GM20431 (cell line): ENCODE data around the gene KLB.

ENCODE experiments used
- in situ Hi-C: fragments of 300-500 bp; cut with MseI, MboI; formaldehyde crosslinking; loops from one replicate; pipeline ENCODE4 v1.15.0; 2020; ENCODE audit warnings: low sequenced_read_pairs; ENCODE audit not compliant: unreplicated experiment

Gene KLB

DNA sequence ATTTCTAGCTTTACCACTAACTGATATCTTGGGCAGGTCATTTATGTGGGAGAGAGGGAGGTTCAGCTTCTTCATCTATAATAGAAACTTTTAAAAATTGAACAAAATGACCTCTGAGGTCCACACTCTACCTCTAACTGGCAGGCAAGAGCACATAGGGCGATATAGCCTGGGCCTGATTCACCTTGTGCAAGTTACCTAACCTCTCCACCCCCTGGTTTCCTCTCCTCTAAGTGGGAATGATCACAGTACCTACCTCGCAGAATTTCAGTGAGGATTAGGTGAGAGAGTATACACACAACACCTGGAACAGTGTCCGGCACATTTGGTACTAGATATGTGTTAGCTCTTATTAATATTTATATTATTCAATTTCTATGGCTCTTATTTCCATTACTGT lies 15.5 kb downstream of the KLB start:
- in situ Hi-C loops = no loop called here

DNA sequence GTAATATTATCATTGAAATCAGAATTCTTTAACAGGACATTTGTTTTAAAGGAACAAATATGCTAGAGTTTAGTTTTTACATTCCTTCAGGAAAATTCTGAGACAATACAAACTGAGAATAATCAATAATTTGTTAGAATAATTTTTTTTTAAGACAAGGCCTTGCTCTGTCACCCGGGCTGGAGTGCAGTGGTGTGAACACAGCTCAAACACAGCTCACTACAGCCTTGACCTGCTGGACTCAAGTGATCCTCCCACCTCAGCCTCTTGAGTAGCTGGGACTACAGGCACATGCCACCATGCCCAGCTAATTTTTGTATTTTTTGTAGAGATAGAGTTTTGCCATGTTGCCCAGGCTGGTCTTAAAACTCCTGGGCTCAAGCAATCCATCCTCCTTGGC lies 18.6 kb downstream of the KLB start:
- in situ Hi-C loops = loop anchor here (25.0 kb wide), 1 partner anchor 513 kb away; no protein-coding TSS in a partner anchor

DNA sequence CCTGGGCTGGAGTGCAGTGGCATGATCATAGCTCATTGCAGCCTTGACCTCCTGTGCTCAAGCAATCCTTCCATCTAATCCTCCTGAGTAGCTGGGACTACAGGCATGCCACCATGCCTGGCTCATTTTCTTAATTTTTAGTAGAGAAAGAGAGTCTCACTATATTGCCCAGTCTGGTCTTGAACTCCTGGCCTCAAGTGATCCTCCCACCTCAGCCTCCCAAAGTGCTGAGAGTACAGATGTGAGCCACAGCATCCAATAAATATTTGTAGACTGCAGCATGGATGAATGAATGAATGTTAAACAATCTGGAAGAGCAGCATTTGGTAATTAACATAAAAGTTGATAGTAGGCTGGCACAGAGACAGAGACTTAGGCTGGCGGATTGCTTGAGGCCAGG lies 20.0 kb downstream of the KLB start:
- in situ Hi-C loops = loop anchor here (25.0 kb wide), 1 partner anchor 514 kb away; no protein-coding TSS in a partner anchor

DNA sequence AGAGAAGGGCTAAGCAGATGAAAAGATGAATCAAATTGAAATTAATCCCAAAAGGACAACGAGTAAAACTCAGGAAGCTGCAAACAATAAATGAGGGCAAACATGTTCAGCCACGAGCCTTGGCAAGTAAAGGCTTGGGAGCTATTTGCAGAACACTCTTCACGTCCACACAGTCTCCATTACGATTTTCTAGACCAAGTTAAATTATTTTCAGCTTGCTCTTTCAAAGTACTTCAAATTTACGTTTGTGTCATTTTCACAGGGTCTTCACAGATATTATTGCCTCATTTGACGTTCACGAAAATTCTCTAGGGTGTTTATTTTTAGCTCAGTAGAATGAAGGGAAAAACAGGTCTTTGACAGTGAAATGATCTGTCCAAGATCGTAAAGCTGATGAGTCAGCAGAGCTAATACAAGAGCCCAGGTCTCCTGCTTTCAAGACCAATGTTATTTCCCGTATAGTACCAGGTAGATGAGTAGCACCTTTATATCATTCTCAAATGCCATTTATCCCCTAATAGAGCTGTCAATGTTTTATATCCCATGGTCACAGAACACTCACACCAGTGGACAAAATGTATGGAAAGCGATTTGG lies 20.9 kb downstream of the KLB start:
- in situ Hi-C loops = loop anchor here (25.0 kb wide), 1 partner anchor 515 kb away; no protein-coding TSS in a partner anchor

DNA sequence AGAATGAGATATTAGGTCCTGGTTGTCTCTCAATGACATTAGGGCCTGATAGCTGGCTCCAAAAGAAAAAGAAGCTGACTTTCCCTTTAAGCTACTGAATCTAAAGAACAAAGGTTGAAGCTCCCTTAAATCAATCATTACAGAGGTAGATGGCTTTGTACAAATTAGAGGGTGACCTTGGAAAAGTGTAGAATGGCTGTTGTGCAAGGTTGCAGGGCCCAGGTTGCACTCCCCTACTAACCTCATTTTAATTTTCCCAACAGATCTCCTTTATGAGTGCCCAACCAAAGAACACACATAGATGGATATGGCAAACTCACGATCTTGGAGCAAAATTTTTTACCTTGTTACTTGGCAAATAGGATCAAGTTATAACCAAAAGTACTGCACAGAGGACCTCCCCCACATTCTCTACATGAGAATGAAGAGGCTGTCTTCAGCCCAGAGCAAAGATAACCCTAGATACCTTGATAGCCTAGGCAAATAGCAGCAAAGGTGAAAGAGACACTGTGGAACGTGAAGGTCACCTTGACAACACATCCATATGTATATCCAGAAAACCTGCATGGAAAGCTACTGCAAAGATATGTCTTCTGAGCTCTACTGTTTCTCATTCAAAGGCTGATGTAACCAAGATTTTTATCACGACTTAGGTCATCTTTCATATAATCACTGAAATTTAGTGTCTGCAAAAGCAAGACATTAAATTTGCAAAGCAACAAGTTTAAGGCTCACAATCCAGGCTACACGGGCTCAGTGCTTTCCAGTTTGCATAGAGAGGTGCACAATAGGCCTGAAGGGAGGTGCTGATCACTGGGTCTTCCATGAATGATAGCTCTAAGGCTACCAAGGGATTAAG lies 23.0 kb downstream of the KLB start:
- in situ Hi-C loops = loop anchor here (25.0 kb wide), 1 partner anchor 517 kb away; no protein-coding TSS in a partner anchor

DNA sequence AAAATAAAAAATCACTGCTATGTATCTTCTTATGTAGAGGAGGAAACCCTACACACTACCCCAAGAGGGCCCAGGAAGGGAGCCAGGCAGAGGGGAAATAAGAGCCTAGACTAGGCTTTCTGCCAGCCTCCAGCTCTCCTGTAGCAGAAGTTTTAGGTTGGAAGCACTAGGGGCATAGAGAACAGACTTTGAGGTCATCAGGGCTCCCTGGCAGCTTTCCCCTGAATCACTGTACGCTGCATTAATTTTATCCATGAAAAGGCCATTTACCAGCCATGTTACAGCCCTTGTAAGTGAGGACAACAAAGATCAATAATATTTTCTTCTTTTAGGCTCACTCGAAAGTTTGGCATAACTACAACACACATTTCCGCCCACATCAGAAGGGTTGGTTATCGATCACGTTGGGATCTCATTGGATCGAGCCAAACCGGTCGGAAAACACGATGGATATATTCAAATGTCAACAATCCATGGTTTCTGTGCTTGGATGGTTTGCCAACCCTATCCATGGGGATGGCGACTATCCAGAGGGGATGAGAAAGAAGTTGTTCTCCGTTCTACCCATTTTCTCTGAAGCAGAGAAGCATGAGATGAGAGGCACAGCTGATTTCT lies 27.3 kb downstream of the KLB start:
- in situ Hi-C loops = loop anchor here (25.0 kb wide), 1 partner anchor 522 kb away; no protein-coding TSS in a partner anchor

DNA sequence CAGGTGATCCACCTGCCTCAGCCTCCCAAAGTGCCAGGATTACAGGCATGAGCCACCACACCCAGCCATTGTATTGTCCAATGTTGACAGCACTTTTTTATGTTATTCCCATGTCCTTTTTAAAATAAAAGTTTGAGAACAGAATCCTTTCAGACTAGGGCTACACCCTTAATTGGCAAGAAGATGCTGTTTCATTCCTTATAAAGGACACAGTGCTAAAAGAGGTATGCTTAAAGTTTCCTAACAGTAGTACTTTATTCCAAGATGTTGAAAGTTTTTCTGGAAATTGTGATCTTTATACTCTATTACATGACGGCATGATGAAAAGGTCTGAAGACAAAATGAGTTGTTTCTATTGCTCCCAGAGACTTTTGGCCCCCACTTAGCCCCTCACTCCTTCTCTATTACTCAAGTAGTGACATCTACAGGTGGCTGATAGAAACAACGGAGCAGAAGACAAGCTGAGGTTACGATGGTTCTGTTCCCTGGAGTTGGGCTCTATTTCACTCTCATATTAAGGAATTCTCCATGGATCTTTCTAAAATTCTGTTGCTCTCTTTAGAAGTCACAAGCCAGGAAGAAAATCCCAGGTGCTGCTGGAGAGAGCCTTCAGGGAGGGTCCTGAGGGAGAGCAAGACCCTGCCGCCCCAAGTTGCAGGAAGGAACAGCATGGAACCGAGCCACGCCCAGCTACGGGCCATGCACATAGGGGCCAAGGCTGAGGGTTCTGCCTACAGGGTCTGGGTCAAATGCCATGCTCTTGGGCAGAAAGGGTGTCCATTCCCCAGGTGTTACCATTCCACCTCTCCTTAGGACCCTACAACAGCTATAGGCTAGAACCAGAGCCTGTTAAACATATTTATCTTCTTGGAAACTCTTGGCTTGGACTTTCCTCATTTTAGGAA lies 29.2 kb downstream of the KLB start:
- in situ Hi-C loops = loop anchor here (25.0 kb wide), 1 partner anchor 524 kb away; no protein-coding TSS in a partner anchor

DNA sequence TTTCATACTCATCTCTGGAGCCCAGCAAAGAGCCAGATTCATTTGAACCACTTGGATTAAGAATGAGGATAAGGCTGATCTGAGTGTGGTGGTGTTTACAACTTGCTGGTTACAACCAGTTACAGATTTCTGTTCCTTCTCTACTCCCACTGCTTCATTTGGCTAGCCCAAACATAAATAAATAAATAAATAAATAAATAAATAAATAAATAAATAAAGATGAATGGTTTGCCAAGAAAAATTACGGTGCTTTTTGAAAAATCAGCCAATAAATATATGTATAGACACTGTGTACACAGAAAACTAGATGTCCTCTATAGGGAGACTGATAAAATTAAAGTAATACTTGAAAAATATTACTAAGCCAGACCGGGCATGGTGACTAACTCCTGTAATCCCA lies 34.9 kb downstream of the KLB start:
- in situ Hi-C loops = loop anchor here (25.0 kb wide), 1 partner anchor 529 kb away; no protein-coding TSS in a partner anchor

DNA sequence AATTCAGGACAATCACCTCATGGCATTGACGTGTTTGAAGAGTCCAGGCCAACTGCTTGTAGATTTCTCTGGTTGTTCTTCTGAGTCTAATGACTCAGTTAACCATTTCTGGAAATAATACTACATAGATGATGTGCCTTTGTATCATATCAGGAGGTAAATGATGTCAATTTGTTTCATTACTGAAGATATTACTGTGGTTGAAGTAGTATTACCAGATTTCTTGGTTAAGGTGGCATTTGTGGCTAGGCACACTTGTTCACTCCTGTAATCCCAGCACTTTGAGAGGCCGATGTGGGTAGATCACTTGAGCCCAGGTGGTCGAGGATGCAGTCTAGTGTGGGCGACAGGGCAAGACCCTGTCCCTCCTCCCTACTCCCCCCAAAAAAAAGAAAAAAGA lies 36.3 kb downstream of the KLB start:
- in situ Hi-C loops = loop anchor here (25.0 kb wide), 1 partner anchor 531 kb away; no protein-coding TSS in a partner anchor

DNA sequence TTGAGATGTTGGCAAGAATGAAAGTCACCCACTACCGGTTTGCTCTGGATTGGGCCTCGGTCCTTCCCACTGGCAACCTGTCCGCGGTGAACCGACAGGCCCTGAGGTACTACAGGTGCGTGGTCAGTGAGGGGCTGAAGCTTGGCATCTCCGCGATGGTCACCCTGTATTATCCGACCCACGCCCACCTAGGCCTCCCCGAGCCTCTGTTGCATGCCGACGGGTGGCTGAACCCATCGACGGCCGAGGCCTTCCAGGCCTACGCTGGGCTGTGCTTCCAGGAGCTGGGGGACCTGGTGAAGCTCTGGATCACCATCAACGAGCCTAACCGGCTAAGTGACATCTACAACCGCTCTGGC lies 39.7 kb downstream of the KLB start:
- in situ Hi-C loops = loop anchor here (25.0 kb wide), 1 partner anchor 534 kb away; no protein-coding TSS in a partner anchor

DNA sequence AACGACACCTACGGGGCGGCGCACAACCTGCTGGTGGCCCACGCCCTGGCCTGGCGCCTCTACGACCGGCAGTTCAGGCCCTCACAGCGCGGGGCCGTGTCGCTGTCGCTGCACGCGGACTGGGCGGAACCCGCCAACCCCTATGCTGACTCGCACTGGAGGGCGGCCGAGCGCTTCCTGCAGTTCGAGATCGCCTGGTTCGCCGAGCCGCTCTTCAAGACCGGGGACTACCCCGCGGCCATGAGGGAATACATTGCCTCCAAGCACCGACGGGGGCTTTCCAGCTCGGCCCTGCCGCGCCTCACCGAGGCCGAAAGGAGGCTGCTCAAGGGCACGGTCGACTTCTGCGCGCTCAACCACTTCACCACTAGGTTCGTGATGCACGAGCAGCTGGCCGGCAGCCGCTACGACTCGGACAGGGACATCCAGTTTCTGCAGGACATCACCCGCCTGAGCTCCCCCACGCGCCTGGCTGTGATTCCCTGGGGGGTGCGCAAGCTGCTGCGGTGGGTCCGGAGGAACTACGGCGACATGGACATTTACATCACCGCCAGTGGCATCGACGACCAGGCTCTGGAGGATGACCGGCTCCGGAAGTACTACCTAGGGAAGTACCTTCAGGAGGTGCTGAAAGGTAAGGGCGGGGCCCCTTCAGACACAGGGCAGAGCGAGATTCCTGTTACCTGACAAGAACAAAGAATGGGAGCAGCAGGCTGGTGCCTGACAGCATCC lies 40.3 kb downstream of the KLB start:
- in situ Hi-C loops = loop anchor here (25.0 kb wide), 1 partner anchor 535 kb away; no protein-coding TSS in a partner anchor

DNA sequence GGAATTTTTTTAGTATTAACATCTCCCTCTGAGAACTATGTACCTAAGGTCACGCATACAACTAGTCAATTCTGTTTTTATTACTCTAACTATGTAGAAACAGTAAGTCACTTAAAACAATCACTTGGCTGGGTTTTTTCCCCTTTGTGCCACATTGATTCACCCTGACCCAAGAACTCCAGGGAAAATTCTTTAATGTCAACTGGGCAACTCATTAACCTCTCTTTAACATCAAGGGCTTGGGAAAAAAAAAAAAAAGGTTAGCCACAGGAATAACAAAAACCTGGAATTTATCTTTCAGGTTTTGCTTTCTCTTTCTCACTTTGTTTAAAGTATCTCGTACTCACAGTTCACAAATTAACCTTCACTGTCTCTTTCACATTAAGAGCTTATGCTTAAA lies 43.9 kb downstream of the KLB start:
- in situ Hi-C loops = no loop called here

DNA sequence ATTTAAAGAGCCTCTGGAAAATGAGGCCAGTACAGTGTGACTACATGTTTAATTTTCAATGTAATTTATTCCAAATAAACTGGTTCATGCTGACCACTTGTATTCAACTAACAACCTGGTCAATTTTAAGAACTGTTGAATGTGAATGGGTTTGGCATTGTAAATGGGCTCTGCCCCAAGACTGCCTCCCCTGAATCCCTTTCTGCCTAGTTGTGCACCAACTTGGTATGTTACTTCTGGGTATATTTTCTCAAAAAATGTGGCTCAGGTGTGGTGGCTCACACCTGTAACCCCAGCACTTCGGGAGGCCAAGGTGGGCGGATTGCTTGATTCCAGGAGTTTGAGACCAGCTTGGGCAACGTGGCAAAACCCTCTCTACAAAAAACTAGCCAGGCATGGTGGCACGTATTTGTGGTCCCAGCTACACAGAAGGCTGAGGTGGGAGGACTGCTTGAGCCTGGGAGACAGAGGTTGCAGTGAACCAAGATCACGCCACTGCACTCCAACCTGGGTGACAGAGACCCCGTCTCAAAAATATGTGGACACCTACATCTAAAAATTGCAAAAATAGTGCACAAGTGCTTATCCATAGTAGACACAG lies 44.8 kb downstream of the KLB start:
- in situ Hi-C loops = no loop called here

DNA sequence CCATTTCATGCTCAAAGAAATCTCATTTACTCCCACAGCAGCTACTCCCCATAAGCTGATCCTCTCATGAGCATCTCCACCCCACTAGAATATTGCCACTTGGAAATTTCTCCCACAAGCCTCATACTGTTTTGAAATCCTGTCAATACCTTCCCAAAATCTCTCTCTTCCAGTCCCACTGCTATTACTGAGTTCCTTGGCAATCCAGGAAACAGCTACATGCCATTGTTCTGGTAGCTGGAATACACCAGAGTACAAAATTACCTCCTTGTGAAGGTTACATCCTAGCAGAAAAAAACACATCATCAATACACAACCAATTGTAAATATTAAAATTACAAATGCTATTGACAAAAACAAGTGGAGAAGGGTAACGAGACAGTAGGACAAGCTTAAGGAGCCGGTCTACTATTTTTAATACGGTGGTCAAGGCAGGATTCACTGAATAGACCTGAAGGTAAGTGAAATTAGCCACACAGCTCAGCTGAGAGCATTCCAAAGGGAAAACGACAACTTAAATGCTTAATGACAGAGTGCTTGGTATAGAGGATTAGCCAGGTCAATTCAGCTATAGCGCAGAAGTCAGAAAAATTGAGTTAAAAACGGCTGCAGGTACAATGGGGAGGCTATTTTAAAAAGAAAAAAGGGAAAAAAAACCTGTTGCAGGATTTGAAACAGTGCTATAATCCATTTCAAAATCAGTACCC lies 45.6 kb downstream of the KLB start:
- in situ Hi-C loops = no loop called here

DNA sequence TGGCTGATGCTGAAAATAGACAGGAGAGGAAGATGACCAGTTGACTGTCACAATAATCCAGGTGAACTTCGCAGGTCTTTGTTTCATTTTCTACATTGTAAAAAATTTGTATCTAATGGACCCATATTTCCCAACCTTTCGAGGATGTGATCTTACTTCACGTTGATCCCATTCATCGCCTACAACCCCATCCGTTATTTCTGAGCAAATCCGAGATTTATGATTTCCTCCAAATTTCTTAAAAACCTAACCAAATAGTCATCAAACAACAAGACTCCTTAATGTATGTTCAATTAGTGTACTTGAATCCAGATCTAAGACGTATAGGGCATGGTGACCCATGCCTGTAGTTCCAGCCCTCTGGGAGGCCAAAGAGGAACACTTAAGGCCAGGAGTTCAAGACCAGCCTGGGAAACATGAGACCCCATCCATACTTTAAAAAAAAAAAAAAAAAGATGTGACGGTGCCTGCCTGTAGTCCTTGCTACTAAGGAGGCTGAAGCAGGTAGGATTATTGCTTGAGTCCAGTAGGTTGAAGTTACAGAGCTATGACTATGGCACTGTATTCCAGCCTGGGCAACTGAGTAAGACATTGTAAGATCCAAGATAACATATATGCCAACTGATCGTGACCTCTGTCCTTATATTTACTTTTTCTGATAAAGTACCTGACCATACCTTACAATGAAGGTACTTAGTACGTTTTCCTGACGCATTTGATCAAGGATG lies 46.3 kb downstream of the KLB start:
- in situ Hi-C loops = no loop called here

DNA sequence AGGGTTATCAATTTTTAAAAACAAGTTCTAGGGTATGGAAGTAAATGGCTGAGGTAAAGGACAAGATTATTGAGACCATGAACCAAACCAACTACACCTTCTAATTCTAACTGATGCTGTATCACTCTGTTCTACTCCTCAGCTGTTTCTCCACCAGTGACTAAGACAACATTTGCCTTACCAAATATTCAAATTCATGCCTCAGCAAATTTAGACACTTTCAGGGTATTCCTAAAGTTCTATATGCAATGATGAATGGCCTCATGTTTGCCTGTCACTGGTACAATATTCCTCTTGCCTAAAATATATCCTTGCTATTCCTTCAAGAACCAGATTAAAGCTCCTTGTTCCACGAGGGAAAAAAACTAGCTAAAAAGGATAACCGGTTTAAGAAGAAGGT lies 47.0 kb downstream of the KLB start:
- in situ Hi-C loops = no loop called here

DNA sequence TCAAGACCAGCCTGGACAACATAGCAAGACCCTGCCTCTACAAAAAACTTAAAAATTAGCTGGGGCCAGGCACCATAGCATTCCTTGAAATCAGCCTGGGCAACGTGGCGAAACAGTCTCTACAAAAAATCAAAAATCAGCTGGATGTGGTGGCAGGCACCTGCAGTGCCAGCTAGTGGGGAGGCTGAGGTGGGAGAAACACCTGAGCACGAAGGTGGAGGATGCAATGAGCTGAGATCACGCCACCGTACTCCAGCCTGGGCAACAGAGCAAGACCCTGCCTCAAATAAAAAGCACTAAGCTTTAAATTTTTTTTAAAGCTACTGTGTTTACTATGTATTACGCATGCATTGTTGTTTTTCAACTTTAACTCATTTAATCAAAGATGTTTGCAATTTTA lies 48.8 kb downstream of the KLB start:
- in situ Hi-C loops = no loop called here
